Body of pancreas (tissue), 4 donors: Measurements from ENCODE around the gene ATXN1. TPM values are rescaled to one million over a fixed set of nuclear protein-coding genes. Genes with fewer than 3 reads are reported as not detected.

ENCODE experiments used
- ATAC-seq: fragments of 150-250 bp; one replicate; pipeline ENCODE4 v1.9.1; 2016
- DNase-seq, 4 donors: peaks; one replicate each; pipeline ENCODE4 v3.0.0-alpha.2; 2019
- H3K27ac ChIP-seq, 4 donors: fragments of 200-600 bp; sonication (generic); 1 replicate in 3 of 4; 2 replicates in 1 of 4; pipeline versions ENCODE4 v1.5.1 to v1.6.1; 2016 to 2019; ENCODE audit warnings: mild to moderate bottlenecking in 1 of 4, mixed read lengths in 1 of 4, moderate library complexity in 1 of 4
- H3K27me3 ChIP-seq, 2 donors: fragments of 200-600 bp; sonication (generic); one replicate each; pipeline ENCODE4 v1.6.0; 2016; ENCODE audit warnings: mild to moderate bottlenecking in 1 of 2
- H3K36me3 ChIP-seq, 2 donors: fragments of 200-600 bp; sonication (generic); replicated peaks in 1 of 2; 2 replicates each; pipeline ENCODE4 v1.5.1; 2016; ENCODE audit warnings: low read depth in 2 of 2; ENCODE audit not compliant: insufficient read depth in 1 of 2
- H3K4me1 ChIP-seq: fragments of 200-600 bp; sonication (generic); one replicate; pipeline ENCODE4 v1.6.0; 2016
- H3K4me3 ChIP-seq, 2 donors: fragments of 200-600 bp; sonication (generic); 1 replicate in 1 of 2; 2 replicates in 1 of 2; pipeline ENCODE4 v1.5.1; 2016 to 2019
- H3K9me3 ChIP-seq, 3 donors: fragments of 200-600 bp; sonication (generic); 1 replicate in 2 of 3; 2 replicates in 1 of 3; pipeline ENCODE4 v1.5.1; 2016
- CTCF ChIP-seq, 7 experiments: fragments of 450-650 bp in 4 of 7; fragments of 200-600 bp in 3 of 7; sonication (generic) in 3 of 7; IDR thresholded peaks; one replicate each; pipeline ENCODE4 v1.5.1; 2016 to 2019; ENCODE audit warnings: antibody characterized with exemption in 7 of 7
- POLR2A ChIP-seq, 3 donors: fragments of 450-650 bp; IDR thresholded peaks; one replicate each; pipeline ENCODE4 v1.6.1; 2016; ENCODE audit warnings: antibody characterized with exemption in 3 of 3, mild to moderate bottlenecking in 2 of 3
- WGBS, 2 donors: methylation state at CpG; one replicate each; pipeline ENCODE4 v1.1.5; 2017; 5-methylcytosine and 5-hydroxymethylcytosine counted together
- intact Hi-C: fragments of 100-400 bp; cut with DNase I; formaldehyde crosslinking; loops from one replicate; pipeline ENCODE4 v1.15.1; 2023
- total RNA-seq, 2 donors: library from RNA; depleted of rRNA; stranded (reverse); fragments of >200 nt; gene quantifications; one replicate each; pipeline ENCODE4 v1.1.0, GENCODE V29; 2016

ATXN1 gene
- total RNA-seq, 2 donors from 2014 or later, result 24.6 to 24.7 TPM

DNA sequence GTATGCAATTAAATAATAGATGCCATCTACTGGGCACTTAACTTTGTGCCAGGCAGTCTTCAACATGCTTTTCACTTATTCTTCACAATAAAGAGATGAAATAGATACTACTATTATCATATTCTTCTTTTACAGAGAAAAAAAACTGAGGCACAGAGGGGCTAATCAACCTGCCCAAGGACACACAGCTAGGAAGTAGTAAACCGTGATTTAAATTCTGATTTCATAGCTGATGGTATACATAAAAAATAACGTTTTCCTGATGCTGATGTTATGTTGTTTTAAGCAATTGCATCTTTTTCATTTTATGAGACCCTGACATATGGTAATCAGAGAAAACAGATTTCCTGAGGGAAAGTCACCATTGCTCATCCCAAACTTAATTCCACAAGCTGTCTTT lies 45.1 kb upstream of the ATXN1 start:
- intact Hi-C loops, result no loop called here
- H3K27ac ChIP-seq, result no peak overlapping the region
- H3K36me3 ChIP-seq, result no peaks in the 10 kb centered on the region
- no peaks in the 10 kb centered on the region for H3K4me1 ChIP-seq
- ATAC-seq (no peak), DNase-seq (no peak)
- TF ChIP-seq POLR2A (IDR thresholded peaks at IDR 0.05) (no peak), CTCF (IDR thresholded peaks at IDR 0.05) (no peak)
- H3K27me3 ChIP-seq, result no peaks in the 10 kb centered on the region
- H3K9me3 ChIP-seq, result no peaks in the 10 kb centered on the region
- H3K4me3 ChIP-seq, result no peak overlapping the region
- WGBS, 2 donors, result 60 to 67% methylated on average over 2 of the region's 2 CpGs

- TF ChIP-seq POLR2A (IDR thresholded peaks at IDR 0.05) (no peak), CTCF (IDR thresholded peaks at IDR 0.05) (no peak)
- intact Hi-C loops, result no loop called here
- Histone ChIP-seq H3K27me3 (no peaks in the 10 kb centered on the region), H3K27ac (peak overlapping the region in 1 of 4 donors; percentile 26), H3K9me3 (no peaks in the 10 kb centered on the region), H3K36me3 (no peaks in the 10 kb centered on the region), H3K4me1 (no peaks in the 10 kb centered on the region), H3K4me3 (no peak overlapping the region)
- DNase-seq, result peak in 1 of 4 donors; percentile 13
- 50 to 51% methylated on average over 4 to 5 of the region's 5 CpGs for WGBS, 2 donors
- peak; percentile 27 for ATAC-seq
Observed at GRCh38 chr6:16805243-16805950, 44.1 kb upstream of the ATXN1 start.

DNA sequence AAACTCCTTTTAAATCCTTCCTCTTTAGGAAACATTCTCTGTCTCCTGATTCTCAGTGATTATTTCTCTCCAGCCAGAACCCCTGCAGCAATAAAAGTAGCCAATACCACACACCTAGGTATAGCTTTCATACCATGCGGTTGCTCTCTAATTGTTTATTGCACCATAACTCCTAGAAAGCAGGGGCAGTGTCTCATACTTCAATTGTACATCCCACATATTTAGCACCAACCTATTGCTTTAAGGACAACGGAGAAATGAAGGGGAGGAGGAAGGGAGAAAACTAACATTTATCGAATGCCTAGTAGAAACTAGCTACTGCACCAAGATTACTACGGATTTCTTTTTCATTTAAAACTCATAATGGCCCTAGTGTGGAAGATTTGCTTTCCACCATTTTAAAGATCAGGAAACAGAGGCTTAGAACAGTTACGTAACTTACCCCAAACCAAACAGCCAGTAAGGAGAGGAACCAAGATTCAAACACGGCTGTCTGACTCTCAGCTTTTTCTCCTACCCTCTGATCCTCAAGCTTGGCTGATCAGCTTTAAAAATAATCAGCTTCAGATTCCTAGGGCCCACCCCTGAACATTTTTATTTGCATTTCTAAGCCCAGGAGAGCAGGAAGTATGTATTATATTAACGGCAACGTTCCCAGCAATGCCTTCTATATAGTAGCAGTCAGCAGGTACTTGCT lies 43.4 kb upstream of the ATXN1 start:
- no peak overlapping the region for H3K4me3 ChIP-seq
- H3K36me3 ChIP-seq, result no peaks in the 10 kb centered on the region
- no peaks in the 10 kb centered on the region for H3K4me1 ChIP-seq
- intact Hi-C loops, result no loop called here
- no peak for TF ChIP-seq POLR2A (IDR thresholded peaks at IDR 0.05)
- TF ChIP-seq CTCF (IDR thresholded peaks at IDR 0.05), result no peak
- H3K27me3 ChIP-seq, result no peaks in the 10 kb centered on the region
- WGBS, 2 donors, result 66 to 72% methylated on average over 8 of the region's 8 CpGs
- H3K9me3 ChIP-seq, result no peaks in the 10 kb centered on the region
- ATAC-seq (no peak), DNase-seq (no peak)
- peak overlapping the region in 2 of 4 donors; percentile 7 to 26 for H3K27ac ChIP-seq

DNA sequence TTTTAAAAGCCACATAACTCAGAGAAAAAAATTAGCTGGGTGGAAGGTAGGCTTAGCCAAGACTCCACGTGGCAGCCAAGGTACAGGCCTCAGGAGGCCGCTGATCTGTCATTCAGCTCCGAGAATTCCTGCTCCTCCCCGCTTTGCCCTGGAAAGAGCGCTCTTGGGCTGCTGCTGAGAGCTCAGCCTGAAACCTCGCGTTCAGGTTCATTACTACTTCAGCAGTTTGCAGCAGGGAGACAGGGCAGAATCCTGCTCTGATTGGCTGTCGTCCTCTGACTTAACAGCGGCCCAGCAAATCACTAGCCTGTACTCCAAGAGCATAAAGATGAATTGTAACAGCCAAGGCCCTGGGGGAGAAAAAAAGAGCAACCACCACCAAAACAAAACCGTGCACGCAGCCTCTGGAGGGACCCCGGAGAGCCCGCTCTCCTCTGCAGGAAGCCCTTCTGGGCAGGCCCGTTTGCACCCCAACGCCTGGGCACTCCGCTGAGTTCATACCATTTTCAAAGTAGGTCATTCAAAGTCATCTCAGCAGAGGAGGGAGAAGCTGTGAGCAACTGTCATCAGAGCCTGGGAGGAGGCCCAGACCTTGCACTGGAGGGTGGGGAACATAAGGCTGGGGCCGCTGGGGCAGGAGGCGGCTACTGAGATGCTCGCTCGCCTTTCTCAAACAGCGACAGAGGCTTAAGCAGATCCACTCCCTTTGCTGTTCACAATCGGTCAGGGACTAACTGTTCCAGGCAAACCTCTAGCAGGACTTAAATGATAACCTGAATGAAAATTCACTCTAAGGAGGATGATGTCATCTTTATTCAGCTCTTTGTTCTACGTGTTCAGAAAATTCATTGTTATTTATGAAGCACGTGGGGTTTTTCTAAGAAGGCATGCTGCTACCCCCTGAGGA lies 42.3 kb upstream of the ATXN1 start:
- peak; percentile 24 for ATAC-seq
- no peak for TF ChIP-seq CTCF (IDR thresholded peaks at IDR 0.05)
- TF ChIP-seq POLR2A (IDR thresholded peaks at IDR 0.05), result no peak
- Histone ChIP-seq H3K9me3 (no peaks in the 10 kb centered on the region), H3K36me3 (no peaks in the 10 kb centered on the region), H3K4me1 (no peaks in the 10 kb centered on the region), H3K4me3 (no peak overlapping the region), H3K27me3 (no peaks in the 10 kb centered on the region), H3K27ac (no peak overlapping the region)
- DNase-seq, result peak in 3 of 4 donors; percentile 21 to 35 (median 21)
- WGBS, 2 donors, result 78% methylated on average over 24 of the region's 24 CpGs
- intact Hi-C loops, result no loop called here
